WERI-Rb-1 (cell line): ENCODE data around the gene CCM2L.

ENCODE experiments used
- DNase-seq: peaks from one replicate; pipeline ENCODE4 v3.0.0-alpha.2; 2020
- H3K27ac ChIP-seq: fragments of 250-450 bp; sonication (Bioruptor Pico); 2 replicates; pipeline ENCODE4 v1.5.1; 2020; ENCODE audit warnings: mild to moderate bottlenecking, moderate library complexity
- H3K27me3 ChIP-seq: fragments of 250-450 bp; sonication (Bioruptor Pico); 2 replicates; pipeline ENCODE4 v1.5.1; 2021; ENCODE audit warnings: mild to moderate bottlenecking, low read depth, moderate library complexity; ENCODE audit not compliant: insufficient read depth, severe bottlenecking
- H3K36me3 ChIP-seq: fragments of 250-450 bp; sonication (Bioruptor Pico); 2 replicates; pipeline ENCODE4 v1.5.1; 2020; ENCODE audit warnings: mild to moderate bottlenecking, moderate library complexity
- H3K4me3 ChIP-seq: 2 replicates; pipeline ENCODE4 v1.5.1; 2011; ENCODE audit warnings: low read depth, mild to moderate bottlenecking, control low read depth, low read length
- H3K9me3 ChIP-seq: fragments of 250-450 bp; sonication (Bioruptor Pico); 2 replicates; pipeline ENCODE4 v1.5.1; 2021; ENCODE audit warnings: mild to moderate bottlenecking, moderate library complexity; ENCODE audit not compliant: severe bottlenecking
- CTCF ChIP-seq: IDR thresholded peaks from 2 replicates; pipeline ENCODE4 v1.5.1; 2011; ENCODE audit warnings: low read depth, mild to moderate bottlenecking, control low read depth, inconsistent platforms, low read length

Gene CCM2L

GRCh38 chr20:32080783-32081182, 70.5 kb downstream of the CCM2L start:
- TF ChIP-seq CTCF = no peak
- Histone ChIP-seq H3K27me3 (no peaks in the 10 kb centered on the region), H3K27ac (no peak overlapping the region), H3K9me3 (no peaks in the 10 kb centered on the region), H3K4me3 (no peak overlapping the region), H3K36me3 (no peaks in the 10 kb centered on the region)
- DNase-seq = no peak
